Measurements from ENCODE around the gene TXNDC15.
"Not testable (repeated sequence)": the region's sequence is repeated elsewhere in the genome, so short reads cannot be mapped to it uniquely, and the experiment has no call there.

The TXNDC15 gene

DNA sequence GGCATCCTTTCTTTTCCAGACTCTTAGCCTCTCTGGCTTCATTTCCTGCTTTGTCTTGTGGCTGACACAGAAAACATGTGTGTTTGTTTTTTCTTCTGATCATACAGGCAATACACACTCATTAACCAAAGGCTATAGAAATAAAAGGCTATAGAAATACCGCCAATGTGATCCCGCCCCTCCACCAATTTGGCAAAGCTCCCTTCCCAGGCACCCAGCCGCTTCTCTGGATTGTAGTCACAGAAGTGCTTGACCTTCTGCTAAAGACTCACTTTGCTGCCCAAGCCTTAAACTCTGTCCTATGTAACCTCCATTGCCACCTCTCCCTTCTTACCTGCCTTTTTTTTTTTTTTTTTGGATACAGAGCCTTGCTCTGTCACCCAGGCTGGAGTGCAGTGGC is 5.3 kb downstream of the TXNDC15 start:
- no peak for DNase-seq

DNA sequence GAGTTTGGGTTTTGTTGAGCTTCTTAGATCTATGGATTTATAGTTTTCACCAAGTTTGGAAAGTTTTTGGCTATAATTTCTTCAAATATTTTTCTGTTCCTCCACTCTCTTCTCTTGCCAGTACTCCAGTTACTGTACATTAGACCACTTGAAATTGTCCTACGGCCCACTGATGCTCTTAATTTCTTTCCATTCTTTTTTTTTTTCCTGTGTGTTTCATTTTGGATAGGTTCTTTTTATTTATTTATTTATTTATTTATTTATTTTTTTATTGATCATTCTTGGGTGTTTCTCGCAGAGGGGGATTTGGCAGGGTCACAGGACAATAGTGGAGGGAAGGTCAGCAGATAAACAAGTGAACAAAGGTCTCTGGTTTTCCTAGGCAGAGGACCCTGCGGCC is 6.8 kb downstream of the TXNDC15 start:
- DNase-seq: not testable (repeated sequence)

DNA sequence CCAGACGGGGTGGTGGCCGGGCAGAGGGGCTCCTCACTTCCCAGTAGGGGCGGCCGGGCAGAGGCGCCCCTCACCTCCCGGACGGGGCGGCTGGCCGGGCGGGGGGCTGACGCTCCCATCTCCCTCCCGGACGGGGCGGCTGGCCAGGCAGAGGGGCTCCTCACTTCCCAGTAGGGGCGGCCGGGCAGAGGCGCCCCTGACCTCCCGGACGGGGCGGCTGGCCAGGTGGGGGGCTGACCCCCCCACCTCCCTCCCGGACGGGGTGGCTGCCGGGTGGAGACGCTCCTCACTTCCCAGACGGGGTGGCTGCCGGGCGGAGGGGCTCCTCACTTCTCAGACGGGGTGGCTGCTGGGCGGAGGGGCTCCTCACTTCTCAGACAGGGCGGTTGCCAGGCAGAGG is 7.5 kb downstream of the TXNDC15 start:
- DNase-seq: not testable (repeated sequence)

DNA sequence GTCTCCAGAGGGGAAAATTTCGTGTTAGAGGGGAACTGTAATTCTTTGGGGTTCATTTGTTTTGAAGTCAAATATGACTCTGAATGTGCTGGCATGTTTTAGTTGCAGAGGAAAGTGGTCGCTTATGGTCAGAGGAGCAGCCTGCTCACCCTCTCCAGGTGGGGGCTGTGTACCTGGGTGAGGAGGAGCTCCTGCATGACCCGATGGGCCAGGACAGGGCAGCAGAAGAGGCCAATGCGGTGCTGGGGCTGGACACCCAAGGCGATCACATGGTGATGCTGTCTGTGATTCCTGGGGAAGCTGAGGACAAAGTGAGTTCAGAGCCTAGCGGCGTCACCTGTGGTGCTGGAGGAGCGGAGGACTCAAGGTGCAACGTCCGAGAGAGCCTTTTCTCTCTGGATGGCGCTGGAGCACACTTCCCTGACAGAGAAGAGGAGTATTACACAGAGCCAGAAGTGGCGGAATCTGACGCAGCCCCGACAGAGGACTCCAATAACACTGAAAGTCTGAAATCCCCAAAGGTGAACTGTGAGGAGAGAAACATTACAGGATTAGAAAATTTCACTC is 13.5 kb downstream of the TXNDC15 start:
- DNase-seq: no peak

DNA sequence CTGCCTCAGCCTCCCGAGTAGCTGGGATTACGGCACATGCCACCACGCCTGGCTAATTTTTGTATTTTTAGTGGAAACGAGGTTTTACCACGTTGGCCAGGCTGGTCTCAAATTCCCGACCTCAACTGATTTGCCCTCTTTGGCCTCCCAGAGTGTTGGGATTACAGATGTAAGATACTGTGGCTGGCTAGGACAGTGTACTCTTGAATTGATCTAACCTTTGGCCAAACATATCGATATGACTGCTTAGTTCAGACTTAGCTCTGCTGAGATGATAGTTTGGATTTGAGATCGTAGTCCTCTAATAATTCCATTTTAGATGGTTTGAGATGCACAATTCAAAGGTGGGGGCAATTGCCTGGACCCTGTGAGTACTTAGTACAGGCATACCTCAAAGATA is 15.2 kb downstream of the TXNDC15 start:
- no peak for DNase-seq

DNA sequence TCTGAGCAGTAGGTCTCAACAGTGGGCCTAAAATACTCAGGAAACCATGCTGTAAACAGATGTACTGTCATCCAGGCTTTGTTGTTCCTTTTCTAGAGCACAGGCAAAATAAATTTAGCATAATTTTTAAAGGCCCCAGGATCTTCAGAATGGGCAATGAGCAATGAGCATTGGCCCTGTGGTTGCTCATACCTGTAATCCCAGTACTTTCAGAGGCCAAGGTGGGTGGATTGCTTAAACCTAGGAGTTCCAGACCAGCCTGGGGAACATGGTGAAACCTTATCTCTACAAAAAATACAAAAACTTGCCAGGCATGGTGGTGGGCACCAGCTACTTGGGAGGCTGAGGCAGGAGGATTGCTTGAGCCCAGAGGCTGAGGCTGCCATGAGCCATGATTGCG is 17.3 kb downstream of the TXNDC15 start:
- DNase-seq: no peak

DNA sequence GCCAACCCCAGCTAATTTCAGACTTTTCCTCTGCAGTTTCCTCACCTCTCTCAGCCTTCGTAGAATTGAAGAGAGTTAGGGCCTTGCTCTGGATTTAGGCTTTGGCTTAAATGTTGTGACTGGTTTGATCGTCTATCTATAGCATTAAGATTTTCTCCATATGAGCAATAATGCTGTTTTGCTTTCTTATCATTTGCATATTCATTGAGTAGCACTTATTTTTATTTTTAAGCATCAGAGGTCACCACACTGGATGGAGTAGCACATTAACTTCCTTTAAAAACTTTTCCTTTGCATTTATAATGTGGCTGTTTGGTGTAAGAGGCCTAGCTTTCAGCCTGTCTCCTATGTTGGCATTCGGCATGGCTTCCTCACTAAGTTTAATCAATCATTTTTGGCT is 18.1 kb downstream of the TXNDC15 start:
- no peak for DNase-seq

DNA sequence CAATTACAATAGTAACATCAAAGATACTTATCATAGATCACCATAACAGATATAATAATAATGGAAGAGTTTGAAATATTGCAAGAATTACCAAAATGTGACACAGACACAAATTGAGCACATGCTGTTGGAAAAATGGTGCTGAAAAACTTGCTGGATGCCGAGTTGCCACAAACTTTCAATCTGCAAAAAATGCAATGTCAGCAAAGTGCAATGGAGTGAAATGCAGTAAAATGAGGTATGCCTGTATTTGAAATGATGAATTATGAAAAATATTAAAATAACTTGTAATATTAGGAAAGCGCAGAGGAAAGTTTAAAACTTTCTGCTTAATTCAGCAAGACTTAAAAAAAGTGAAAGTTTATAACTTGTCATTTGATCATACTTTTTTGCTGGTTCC is 18.8 kb downstream of the TXNDC15 start:
- DNase-seq: no peak

DNA sequence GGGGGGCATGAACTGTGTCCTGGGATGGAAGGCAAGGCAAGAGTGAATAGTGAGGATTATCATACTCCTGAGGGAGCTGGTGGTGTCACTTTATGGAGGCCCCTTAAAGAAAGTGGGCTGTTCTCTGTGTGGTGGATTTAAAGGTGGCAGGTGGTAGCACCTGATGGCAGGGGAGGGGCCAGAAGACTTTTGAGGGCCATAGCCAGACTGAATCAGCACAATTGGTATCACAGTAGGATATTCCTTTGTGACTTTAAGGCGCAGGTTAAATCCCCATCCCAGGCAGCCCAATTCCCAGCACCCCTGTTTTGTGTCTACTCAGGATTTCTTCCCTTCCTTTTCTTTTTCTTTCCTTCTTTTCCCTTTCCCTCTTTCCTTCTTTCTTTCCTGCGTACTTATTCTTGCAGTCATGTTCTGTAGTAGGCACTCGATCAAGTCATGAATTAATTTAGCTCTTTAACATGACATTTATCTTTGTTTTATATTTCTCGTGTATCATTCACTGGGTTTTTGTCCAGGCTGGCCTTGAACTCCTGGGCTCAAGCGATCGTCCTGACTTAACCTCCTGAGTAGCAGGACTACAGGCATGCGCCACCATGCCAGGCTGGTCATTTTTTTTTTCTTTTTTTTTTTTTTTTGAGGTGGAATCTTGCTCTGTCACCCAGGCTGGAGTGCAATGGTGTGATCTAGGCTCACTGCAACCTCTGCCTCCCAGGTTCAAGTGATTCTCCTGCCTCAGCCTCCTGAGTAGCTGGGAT is 19.8 kb downstream of the TXNDC15 start:
- no peak for DNase-seq

DNA sequence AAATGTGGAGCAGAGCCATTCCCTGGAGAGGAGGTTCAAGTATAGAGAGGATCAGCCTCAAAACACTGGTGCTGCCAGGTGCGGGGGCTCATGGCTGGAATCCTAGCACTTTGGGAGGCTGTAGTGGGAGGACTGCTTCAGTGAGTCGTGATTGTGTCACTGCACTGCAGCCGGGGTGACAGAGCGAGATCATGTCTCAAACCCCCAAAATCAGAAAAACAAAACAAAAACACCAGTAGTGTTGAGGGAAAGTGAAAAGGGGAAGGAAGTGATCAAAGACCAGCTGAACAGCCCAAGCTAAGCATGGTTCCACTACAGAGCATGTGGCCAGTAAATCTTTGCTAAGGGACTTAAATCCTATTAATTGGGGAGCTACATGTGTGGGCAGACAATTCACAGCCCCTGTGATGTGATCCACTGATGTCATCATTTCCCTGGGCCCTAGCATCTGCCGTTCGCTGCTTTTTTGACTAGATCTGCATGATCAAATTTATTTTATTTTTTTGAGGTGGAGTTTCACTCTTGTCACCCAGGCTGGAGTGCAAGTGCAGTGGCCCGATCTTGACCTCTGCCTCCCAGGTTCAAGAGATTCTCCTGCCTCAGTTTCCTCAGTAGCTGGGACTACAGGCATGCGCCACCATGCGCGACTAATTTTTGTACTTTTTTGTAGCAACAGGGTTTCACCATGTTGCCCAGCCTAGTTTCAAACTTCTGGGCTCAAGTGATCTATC is 28.1 kb downstream of the TXNDC15 start:
- DNase-seq: no peak

DNA sequence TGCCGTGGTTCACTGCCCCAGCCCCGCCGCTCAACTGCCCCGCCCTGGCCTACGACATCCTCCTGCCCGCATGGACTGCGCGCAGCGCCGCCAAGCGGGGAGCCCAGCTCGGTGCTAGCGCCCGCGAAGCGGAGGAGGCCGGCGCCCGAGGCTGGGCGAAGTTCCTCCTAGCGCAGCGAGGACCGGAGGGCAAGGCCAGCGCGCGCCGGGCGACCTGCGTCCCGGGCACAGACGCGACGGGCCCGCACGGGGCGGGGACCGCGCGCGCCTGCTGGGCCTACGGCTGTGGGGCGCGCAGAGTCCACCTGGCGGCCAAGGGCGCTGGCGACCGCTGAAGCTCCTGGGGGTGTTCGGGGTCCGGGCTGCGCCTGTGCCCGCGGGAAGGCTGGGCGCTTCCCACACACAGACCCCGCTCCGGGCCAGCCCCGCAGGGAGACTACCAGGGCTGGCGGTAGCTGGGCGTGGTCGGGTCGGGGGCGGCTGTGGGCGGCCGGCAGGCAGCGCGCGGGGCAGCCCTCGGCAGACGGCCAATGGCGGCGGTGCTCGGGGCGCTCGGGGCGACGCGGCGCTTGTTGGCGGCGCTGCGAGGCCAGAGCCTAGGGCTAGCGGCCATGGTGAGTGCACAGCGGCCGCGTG is 30.6 kb downstream of the TXNDC15 start, which contains the start of gene PCBD2:
Gene PCBD2, plus strand, starts transcription at position 522 of the 636 bp plus-strand sequence. Its CDS starts 9 bp downstream, at position 531.
- DNase-seq: peak; percentile 97

DNA sequence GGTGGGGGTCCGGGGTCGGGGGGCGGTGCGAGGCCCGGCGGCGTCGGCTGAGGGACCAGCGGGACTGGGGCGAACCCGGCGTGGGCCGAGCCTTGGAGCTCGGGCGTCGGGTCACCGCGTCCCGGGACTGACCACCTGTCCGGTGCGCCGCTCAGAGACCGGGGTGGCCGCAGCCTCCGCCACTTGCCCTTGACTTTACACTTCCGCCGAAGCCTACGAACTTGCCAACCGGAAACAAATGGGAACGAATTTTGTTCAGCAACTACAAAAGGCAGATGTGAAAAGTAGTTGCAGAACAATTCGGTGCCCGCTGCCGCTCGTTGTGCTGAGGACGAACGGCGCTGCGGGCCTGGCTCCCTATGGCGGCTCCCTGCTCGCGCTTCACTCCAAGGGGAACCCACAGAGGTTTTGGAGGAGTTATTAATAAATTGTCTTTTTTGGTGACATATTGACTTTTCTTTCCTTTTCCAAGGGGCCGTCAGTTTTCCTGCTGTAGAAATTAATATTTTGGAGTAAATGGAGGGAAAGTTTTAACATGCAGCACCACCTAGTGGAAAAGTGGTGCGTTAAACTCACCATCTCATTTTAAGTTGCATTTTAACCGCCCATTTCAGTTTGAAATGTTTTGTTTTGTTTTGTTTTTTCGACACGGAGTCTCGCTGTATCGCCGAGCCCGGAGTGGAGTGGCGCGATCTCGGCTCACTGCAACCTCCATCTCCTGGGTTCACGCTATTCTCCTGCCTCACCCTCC is 31.2 kb downstream of the TXNDC15 start:
- DNase-seq: peak; percentile 91

DNA sequence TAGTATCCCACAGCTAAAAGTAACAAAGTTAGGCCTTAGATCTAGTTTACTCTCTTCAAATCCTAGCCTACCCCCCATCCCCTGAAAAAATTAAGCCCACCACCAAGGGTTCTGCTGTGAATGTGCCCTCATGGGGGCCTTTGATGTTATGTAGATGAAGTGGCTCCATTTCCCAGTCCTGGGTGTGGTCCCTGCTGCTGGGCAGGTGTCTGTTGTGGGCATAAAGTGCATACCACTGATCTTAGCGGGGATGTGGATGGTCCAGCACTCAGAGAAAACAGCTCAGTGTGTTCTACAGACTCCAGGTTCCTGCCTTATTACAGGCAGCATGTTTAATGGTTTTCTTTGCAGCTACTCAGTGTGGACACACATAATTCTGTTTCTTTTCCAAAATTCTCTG is 32.6 kb downstream of the TXNDC15 start:
- no peak for DNase-seq

DNA sequence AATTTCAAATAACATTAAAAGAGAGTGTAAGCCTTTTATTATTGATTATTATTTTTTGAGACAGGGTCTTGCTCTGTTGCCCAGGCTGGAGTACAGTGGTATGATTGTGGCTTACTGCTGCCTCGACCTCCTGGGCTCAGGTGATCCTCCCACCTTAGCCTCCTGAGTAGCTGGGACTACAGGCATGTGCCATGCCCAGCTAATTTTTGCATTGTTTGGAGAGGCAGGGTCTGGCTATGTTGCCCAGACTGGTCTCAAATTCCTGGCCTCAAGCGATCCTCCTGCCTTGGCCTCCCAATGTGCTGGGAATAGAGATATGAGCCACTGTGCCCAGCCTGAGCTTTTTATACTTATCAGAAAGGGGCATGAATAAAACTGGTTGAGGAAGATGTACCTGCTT is 36.6 kb downstream of the TXNDC15 start:
- DNase-seq: not testable (repeated sequence)

DNA sequence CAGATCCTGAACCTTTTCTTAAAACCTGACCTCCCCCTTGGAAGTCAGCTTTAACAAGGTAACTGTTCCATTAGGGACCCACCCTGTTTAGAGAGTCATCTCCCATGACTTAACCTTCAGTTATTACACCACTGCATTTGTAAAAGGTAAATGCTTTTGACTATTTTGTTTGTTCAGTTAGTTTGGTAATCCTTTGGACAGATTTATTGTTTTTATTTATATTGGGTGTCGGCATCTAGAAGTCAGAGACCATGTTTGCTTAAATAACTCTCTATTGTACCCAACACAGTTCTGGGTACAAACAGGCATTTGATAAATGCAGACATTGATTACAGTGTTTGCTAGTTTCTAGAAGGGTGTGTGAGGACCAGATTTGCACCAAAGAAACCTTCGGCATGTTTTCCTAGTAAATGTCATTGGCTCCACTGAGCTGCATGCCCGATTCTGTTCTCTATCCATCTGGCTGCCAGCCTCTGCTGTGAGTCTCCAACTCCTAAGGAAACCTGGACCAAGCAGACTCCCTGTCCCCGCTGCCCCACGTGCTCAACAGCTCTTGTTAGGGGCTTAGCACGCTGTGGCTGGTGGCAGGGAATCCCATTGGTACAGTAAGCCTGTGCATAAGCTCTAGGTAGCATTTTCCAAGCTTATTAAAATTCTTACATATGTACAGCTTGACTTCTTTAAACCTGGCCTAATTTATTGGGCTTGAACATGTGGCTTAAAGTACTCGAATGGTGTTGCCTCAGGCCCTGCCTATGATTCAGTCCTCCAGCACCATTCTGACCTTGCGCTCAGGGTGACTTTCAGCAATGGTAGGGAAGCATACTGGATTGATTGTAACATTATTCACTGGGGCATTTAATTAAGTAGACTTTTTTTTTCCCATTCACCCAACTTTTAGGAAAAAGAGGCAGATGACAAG is 37.4 kb downstream of the TXNDC15 start:
- no peak for DNase-seq

DNA sequence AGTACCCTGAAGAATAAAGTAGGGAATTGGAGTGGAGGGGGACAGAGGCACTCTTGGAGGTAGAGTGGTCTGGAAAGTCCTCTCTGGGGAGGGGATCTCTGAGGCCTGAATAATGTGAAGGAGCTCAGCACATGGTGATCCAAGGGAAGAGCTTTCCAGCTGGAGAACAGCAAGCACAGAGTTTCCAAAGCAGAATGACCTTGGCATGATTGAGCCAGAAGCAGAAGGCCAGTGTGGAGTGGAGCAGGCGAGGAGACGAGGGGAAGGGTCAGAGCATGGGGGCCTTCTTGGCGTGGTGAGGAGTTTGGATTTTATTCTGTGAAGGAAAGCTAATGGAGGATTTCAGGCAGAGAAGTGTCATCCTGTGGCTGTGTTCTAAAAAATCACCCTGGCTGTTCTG is 39.1 kb downstream of the TXNDC15 start:
- no peak for DNase-seq

DNA sequence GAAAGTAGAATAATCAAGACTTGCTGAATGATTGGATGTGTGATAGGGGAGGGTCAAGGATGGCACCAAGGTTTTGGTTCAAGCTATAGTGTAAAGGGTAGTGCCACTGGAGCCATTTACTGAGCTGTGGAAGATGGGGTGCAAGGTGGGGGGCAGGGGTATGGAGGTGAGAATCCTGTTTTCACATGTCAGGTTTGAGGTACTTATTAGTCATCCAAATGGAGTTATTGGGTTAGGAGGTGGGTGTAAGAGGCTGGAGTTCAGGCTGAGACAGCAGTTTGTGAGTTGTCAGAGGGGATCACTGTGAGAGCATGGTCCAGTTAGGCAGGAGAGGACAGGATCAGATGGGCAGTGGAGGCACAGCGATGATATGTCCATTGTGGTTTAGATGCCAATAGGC is 39.6 kb downstream of the TXNDC15 start:
- no peak for DNase-seq

DNA sequence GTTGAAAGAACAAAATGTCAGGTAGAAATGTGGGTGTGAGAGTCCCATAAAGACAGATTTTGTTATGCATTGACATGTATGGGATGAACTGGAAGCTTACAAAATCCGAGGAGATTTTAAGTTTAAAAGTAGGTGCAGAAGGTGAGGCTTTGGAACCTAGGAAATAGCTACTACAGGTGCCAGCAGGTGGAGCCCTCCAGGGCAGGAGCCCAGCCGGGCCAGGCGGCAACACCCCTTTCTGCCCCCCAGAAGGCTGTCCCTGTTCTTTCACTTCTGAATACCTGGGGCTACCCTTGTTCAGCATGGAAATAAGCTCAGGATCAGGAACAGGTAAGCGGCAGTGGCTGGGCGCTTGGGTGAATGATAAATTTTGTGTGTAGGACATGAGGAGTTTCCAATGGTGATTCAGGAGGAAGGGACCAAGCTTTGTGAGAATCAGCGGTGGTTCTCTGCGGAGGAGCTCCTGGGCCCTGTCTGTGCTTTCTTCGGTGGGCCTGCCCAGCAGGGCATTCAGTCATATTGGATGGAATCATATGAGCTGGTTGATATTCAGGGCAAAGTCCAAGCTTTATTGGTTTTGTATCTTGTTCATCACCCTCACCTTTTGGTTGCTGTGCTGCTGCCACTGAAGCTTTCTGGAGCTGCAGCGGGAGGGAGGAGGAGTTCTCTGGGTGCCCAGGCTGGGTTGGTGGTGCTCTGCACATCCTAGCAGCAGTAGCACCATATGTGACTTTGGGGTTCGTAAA is 43.1 kb downstream of the TXNDC15 start:
- no peak for DNase-seq

DNA sequence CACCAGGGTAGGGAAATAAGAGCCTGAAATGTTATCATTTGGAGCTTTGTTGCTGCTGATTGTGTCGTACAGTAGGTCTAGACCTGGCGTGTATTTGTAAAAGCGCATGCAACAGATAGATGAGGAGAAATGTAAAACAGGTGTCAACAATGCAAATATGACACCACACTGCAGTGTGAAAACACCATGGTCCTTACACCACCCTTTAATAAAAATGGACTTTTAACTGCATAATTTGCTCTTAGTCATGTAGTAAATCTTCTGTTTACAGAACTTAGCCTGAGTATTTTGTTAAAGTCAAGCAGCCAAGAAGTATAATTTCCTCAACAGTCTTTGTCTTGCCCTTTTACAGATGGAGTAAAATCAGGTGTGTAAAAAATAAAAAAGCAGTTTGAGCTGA is 44.7 kb downstream of the TXNDC15 start:
- DNase-seq: no peak

DNA sequence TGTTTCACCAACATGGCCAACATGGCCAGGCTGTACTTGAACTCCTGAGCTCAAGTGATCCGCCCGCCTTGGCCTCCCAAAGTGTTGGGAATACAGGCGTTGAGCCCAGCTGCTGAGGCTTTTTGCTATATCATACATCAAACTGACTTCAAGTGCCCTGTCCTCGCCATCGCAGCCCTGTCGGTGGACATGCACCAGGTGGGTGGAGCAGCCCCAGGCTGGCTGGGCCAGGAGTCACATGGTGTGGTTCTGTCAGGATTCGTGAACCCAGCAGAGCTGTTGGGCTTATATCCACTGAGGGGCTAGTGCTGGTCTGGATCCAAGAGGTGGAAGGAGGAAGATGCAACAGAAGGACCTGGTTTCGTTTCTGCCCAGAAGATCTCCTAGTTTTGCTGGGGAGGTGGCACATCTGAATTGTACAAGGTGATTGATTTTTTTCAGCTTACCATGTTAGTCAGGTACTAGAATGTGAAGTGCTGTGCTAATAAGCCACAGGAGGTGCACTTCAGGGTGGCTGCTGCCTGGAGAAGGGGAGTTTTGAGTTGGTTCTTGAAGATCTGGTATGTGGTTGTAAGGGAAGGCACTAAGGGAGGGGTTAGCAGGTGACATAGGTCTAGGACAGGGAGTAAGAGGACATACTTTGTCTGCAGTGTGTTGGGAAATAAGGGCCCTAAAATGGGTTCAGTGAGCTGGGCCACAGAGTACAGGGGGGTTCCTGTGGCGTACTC is 46.8 kb downstream of the TXNDC15 start:
- no peak for DNase-seq
